ENCODE results near the gene CD4. TPM values are rescaled to one million over a fixed set of nuclear protein-coding genes. Genes with fewer than 3 reads are reported as not detected.

CD4 gene
- total and polyA plus RNA-seq, 2 of the 4 experiments (the other 2 are of a cell fraction) = 5.7 to 15.0 TPM

DNA sequence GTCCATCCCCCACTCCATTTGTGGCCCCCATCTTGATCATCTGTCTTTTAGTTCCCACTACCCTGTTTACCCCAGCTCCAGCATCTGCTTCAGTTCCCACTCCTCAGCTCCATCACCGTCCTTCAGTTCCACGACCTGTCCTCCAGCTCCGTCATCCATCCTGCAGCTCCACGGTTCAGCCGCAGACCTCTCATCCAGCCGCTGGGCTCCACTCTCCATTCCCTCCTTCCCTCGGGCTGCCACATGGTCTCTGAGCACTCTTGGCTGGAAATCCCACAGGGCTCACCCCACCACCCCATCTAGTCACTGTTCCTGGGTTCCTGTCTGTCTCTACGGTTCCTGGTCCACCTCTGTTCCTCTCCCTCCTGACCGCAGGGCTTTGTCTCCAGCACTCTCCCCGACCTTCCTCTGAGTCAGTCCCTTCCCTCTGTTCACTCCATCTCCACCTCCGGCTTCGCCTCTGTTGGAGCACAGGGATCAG is 35.6 kb downstream of the CD4 start:
- peak overlapping the region; percentile 73 for H3K4me2 ChIP-seq (ENCODE audit: low read depth, low read length)
- peaks cover 22% of the 10 kb centered on the region for H3K4me1 ChIP-seq (ENCODE audit: control insufficient read depth, insufficient read depth, low read length)
- H2BK5ac ChIP-seq (ENCODE audit: low read depth, low read length, poor library complexity, severe bottlenecking) = no peak overlapping the region
- H4K8ac ChIP-seq (ENCODE audit: low read depth in 2 of 2, low read length in 2 of 2) = peak overlapping the region in 1 of 2 experiments; percentile 78; a peak in 1 of 4 replicates
- in situ Hi-C loops (cut with MboI; ENCODE audit: low sequenced_read_pairs) = loop anchor here (5.0 to 10.0 kb wide), 2 partner anchors 73 to 210 kb away; partner anchors contain the start of gene MLF2
- peak overlapping the region; percentile 69 for H2AK5ac ChIP-seq (ENCODE audit: low read depth, low read length)
- H4K5ac ChIP-seq (ENCODE audit: low read depth, low read length) = no peak overlapping the region; the same call in 1 of the 2 replicates
- no TSS peak for BruUV-seq (replicated peaks)
- WGBS, 2 experiments (ENCODE audit: extremely low coverage in 2 of 2, insufficient read length in 1 of 2) = 59% methylated on average over 10 of the region's 12 CpGs; no CpG with 5 or more reads in 1 of the 2 experiments
- H4K91ac ChIP-seq (ENCODE audit: insufficient read depth, low read depth, low read length) = peak overlapping the region; percentile 38; the same call in 1 of the 2 replicates
- H2BK15ac ChIP-seq (ENCODE audit: low read depth, low read length) = no peak overlapping the region
- peak overlapping the region; percentile 67 for H3K14ac ChIP-seq (replicated peaks; ENCODE audit: low read depth, low read length)
- H3K27ac ChIP-seq (ENCODE audit: insufficient read depth, low read length) = no peak overlapping the region
- no peak overlapping the region for H3K9ac ChIP-seq (ENCODE audit: low read depth, low read length)
- no peak overlapping the region; the same call in 1 of the 2 replicates for H2BK20ac ChIP-seq (ENCODE audit: low read depth, low read length)
- peak overlapping the region; percentile 94 for H2AK9ac ChIP-seq (replicated peaks; ENCODE audit: low read depth, low read length, poor library complexity)
- H3K23ac ChIP-seq (ENCODE audit: low read depth, low read length) = peak overlapping the region; percentile 19; the same call in 1 of the 2 replicates
- H2BK120ac ChIP-seq (ENCODE audit: low read depth, low read length) = no peak overlapping the region
- peaks cover 8 to 46% of the 10 kb centered on the region in 2 experiments; a peak in 3 of 4 replicates for H3K79me1 ChIP-seq (ENCODE audit: low read depth in 1 of 2, low read length in 2 of 2)
- intact Hi-C loops (cut with micrococcal nuclease) = loop anchor here (1.0 to 5.0 kb wide), 6 partner anchors 47 to 208 kb away; partner anchors contain the start of genes MLF2 and ZNF384
- no peak overlapping the region for H3K56ac ChIP-seq (ENCODE audit: extremely low read depth, insufficient read depth, low read length)
- ATAC-seq (ENCODE audit: low read depth) (no peak), DNase-seq (peak; percentile 52)
- ChIA-PET CTCF (interaction anchor here (1.0 kb wide), 1 partner anchor 58 kb away, joined by 4 read pairs; the partner anchor contains the start of gene PTMS), POLR2A (ENCODE audit: unreplicated experiment) (no interaction called here)
- dilution Hi-C loops (cut with HindIII; ENCODE audit: low sequenced_read_pairs, unreplicated experiment) = no loop called here
- no peaks in the 10 kb centered on the region for H3K9me3 ChIP-seq (ENCODE audit: control insufficient read depth, insufficient read depth, low read length)
- H3K36me3 ChIP-seq (ENCODE audit: control insufficient read depth, insufficient read depth, low read length) = no peaks in the 10 kb centered on the region
- TF ChIP-seq, protein P1, sequence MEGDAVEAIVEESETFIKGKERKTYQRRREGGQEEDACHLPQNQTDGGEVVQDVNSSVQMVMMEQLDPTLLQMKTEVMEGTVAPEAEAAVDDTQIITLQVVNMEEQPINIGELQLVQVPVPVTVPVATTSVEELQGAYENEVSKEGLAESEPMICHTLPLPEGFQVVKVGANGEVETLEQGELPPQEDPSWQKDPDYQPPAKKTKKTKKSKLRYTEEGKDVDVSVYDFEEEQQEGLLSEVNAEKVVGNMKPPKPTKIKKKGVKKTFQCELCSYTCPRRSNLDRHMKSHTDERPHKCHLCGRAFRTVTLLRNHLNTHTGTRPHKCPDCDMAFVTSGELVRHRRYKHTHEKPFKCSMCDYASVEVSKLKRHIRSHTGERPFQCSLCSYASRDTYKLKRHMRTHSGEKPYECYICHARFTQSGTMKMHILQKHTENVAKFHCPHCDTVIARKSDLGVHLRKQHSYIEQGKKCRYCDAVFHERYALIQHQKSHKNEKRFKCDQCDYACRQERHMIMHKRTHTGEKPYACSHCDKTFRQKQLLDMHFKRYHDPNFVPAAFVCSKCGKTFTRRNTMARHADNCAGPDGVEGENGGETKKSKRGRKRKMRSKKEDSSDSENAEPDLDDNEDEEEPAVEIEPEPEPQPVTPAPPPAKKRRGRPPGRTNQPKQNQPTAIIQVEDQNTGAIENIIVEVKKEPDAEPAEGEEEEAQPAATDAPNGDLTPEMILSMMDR (conservative IDR thresholded peaks at IDR 0.05; ENCODE audit: low read depth, low read length) = no peak
- TF ChIP-seq FOS (IDR thresholded peaks at IDR 0.05; ENCODE audit: low read depth, low read length) (no peak), NFE2L2 (IDR thresholded peaks at IDR 0.05; ENCODE audit: low read depth, low read length) (no peak), RCOR1 (IDR thresholded peaks at IDR 0.05; ENCODE audit: insufficient replicate concordance, low read length) (no peak), MAZ (IDR thresholded peaks at IDR 0.05; ENCODE audit: borderline replicate concordance, low read depth, low read length) (no peak), BHLHE40 (IDR thresholded peaks at IDR 0.05; ENCODE audit: low read depth, low read length) (no peak), CHD1 (IDR thresholded peaks at IDR 0.05; ENCODE audit: low read depth, low read length) (no peak), POLR2A (IDR thresholded peaks at IDR 0.05; ENCODE audit: low read depth, low read length) (no peak), CEBPB (IDR thresholded peaks at IDR 0.05; ENCODE audit: low read depth, low read length) (no peak), SMC3 (IDR thresholded peaks at IDR 0.05; ENCODE audit: low read depth, low read length) (no peak), MAFK (IDR thresholded peaks at IDR 0.05; ENCODE audit: low read depth, low read length) (no peak), MXI1 (IDR thresholded peaks at IDR 0.05; ENCODE audit: borderline replicate concordance, low read depth, low read length) (no peak)
- TF ChIP-seq, protein P2, sequence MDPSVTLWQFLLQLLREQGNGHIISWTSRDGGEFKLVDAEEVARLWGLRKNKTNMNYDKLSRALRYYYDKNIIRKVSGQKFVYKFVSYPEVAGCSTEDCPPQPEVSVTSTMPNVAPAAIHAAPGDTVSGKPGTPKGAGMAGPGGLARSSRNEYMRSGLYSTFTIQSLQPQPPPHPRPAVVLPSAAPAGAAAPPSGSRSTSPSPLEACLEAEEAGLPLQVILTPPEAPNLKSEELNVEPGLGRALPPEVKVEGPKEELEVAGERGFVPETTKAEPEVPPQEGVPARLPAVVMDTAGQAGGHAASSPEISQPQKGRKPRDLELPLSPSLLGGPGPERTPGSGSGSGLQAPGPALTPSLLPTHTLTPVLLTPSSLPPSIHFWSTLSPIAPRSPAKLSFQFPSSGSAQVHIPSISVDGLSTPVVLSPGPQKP (IDR thresholded peaks at IDR 0.05; ENCODE audit: borderline replicate concordance, low read depth, low read length) = no peak
- peaks cover 2% of the 10 kb centered on the region; the same call in 1 of the 2 replicates for H3K27me3 ChIP-seq (ENCODE audit: control insufficient read depth, insufficient read depth, low read length)
- peak overlapping the region; percentile 68 for H3K4ac ChIP-seq (ENCODE audit: low read depth, low read length)
- peaks cover 6% of the 10 kb centered on the region; the same call in 1 of the 2 replicates for H4K20me1 ChIP-seq (ENCODE audit: insufficient read depth, low read length)
- H2AFZ ChIP-seq (replicated peaks; ENCODE audit: low read length, poor library complexity) = peak overlapping the region; percentile 89
- peaks cover 3% of the 10 kb centered on the region; the same call in 1 of the 2 replicates for H3K9me1 ChIP-seq (ENCODE audit: insufficient read depth, low read length)
- H3K4me3 ChIP-seq (ENCODE audit: insufficient read depth, low read depth, low read length) = no peak overlapping the region
- H3K18ac ChIP-seq (ENCODE audit: low read depth, low read length) = no peak overlapping the region
